ENCODE results near the gene PLPPR3. TPM values are rescaled to one million over a fixed set of nuclear protein-coding genes. Genes with fewer than 3 reads are reported as not detected.

The PLPPR3 gene
- total and polyA plus RNA-seq, 4 donors: 3.1 TPM; not detected in 3

DNA sequence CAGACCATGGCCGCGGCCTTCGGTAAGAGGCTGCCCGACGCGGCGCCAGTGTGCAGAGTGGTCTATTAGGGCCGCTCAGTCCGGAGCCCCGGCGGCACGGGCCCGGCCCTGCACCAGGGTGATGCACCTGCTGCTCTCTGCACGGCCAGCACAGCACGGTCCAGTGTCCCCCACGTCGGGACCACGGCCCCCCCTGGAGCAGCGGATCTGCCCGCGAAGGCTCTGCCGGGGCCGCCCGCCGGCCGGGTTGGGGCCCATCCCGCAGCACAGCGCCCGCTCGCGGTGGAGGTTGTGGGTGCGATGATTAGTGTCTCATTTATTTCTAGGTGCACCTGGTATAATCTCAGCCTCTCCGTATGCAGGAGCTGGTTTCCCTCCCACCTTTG lies 16.6 kb downstream of the PLPPR3 start (continued):
- TF ChIP-seq, protein P1, sequence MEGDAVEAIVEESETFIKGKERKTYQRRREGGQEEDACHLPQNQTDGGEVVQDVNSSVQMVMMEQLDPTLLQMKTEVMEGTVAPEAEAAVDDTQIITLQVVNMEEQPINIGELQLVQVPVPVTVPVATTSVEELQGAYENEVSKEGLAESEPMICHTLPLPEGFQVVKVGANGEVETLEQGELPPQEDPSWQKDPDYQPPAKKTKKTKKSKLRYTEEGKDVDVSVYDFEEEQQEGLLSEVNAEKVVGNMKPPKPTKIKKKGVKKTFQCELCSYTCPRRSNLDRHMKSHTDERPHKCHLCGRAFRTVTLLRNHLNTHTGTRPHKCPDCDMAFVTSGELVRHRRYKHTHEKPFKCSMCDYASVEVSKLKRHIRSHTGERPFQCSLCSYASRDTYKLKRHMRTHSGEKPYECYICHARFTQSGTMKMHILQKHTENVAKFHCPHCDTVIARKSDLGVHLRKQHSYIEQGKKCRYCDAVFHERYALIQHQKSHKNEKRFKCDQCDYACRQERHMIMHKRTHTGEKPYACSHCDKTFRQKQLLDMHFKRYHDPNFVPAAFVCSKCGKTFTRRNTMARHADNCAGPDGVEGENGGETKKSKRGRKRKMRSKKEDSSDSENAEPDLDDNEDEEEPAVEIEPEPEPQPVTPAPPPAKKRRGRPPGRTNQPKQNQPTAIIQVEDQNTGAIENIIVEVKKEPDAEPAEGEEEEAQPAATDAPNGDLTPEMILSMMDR (IDR thresholded peaks at IDR 0.05; ENCODE audit: low read depth, low read length, missing input control): no peak
- TF ChIP-seq HNF4A (conservative IDR thresholded peaks at IDR 0.05) (no peak), RXRA (IDR thresholded peaks at IDR 0.05) (no peak), RAD21 (IDR thresholded peaks at IDR 0.05) (no peak), SP1 (IDR thresholded peaks at IDR 0.05) (no peak), TAF1 (conservative IDR thresholded peaks at IDR 0.05) (no peak), HNF4G (IDR thresholded peaks at IDR 0.05) (no peak)

DNA sequence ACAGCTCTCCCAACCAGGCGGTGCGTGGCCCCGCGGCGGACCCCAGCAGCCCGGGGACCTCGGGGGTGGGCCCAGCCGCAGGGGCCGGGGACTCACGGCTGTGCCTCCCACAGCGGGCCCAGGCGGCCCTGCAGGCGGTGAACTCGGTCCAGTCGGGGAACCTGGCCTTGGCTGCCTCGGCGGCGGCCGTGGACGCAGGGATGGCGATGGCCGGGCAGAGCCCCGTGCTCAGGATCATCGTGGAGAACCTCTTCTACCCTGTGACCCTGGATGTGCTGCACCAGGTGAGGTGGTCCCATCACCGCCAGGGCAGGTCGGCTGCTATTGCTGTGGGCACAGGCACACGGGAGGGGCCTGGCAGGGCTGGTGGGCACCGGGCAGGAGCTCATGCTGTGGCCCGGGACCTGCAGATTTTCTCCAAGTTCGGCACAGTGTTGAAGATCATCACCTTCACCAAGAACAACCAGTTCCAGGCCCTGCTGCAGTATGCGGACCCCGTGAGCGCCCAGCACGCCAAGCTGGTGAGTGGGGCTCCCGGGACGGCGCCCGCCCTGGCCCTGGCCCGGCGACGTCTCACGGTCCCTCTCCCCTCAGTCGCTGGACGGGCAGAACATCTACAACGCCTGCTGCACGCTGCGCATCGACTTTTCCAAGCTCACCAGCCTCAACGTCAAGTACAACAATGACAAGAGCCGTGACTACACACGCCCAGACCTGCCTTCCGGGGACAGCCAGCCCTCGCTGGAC lies 17.2 kb downstream of the PLPPR3 start:
- Histone ChIP-seq H3K27ac (ENCODE audit: low read depth in 1 of 2, low read length in 2 of 2) (no peak overlapping the region), H3K9ac (ENCODE audit: low read depth in 1 of 2, low read length in 2 of 2) (no peak overlapping the region), H3K36me3 (ENCODE audit: control insufficient read depth in 4 of 4, insufficient read depth in 3 of 4, low read depth in 1 of 4, low read length in 3 of 4) (peaks cover 30 to 55% (median 49%) of the 10 kb centered on the region in 4 donors), H3K4me3 (ENCODE audit: low read depth in 1 of 3, low read length in 3 of 3) (no peak overlapping the region), H3K9me3 (ENCODE audit: control insufficient read depth in 4 of 4, low read length in 3 of 4) (no peaks in the 10 kb centered on the region), H3K4me1 (ENCODE audit: control insufficient read depth in 4 of 4, insufficient read depth in 4 of 4, low read length in 3 of 4) (peaks cover 11 to 34% (median 28%) of the 10 kb centered on the region in 4 donors), H3K27me3 (ENCODE audit: control insufficient read depth in 4 of 4, insufficient read depth in 4 of 4, low read length in 3 of 4) (no peaks in the 10 kb centered on the region)
- TF ChIP-seq, protein P2, sequence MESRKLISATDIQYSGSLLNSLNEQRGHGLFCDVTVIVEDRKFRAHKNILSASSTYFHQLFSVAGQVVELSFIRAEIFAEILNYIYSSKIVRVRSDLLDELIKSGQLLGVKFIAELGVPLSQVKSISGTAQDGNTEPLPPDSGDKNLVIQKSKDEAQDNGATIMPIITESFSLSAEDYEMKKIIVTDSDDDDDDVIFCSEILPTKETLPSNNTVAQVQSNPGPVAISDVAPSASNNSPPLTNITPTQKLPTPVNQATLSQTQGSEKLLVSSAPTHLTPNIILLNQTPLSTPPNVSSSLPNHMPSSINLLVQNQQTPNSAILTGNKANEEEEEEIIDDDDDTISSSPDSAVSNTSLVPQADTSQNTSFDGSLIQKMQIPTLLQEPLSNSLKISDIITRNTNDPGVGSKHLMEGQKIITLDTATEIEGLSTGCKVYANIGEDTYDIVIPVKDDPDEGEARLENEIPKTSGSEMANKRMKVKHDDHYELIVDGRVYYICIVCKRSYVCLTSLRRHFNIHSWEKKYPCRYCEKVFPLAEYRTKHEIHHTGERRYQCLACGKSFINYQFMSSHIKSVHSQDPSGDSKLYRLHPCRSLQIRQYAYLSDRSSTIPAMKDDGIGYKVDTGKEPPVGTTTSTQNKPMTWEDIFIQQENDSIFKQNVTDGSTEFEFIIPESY (IDR thresholded peaks at IDR 0.05): no peak
- TF ChIP-seq TAF1 (conservative IDR thresholded peaks at IDR 0.05) (no peak), HNF4G (IDR thresholded peaks at IDR 0.05) (no peak), FOXA1 (IDR thresholded peaks at IDR 0.05) (no peak), HNF4A (conservative IDR thresholded peaks at IDR 0.05) (no peak), NR2F2 (IDR thresholded peaks at IDR 0.05) (no peak), EGR1 (IDR thresholded peaks at IDR 0.05; ENCODE audit: low read depth in 2 of 2) (no peak), GABPA (IDR thresholded peaks at IDR 0.05 in 1 of 2, conservative IDR thresholded peaks at IDR 0.05 in 1 of 2) (no peak), RXRA (IDR thresholded peaks at IDR 0.05) (no peak), FOXA2 (IDR thresholded peaks at IDR 0.05) (no peak), YY1 (IDR thresholded peaks at IDR 0.05) (no peak), RAD21 (IDR thresholded peaks at IDR 0.05) (no peak), JUND (IDR thresholded peaks at IDR 0.05) (no peak)
- TF ChIP-seq, protein P3, sequence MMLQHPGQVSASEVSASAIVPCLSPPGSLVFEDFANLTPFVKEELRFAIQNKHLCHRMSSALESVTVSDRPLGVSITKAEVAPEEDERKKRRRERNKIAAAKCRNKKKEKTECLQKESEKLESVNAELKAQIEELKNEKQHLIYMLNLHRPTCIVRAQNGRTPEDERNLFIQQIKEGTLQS (IDR thresholded peaks at IDR 0.05): no peak
- TF ChIP-seq, protein P1 (IDR thresholded peaks at IDR 0.05; ENCODE audit: low read depth, low read length, missing input control): no peak
- TF ChIP-seq, protein P4, sequence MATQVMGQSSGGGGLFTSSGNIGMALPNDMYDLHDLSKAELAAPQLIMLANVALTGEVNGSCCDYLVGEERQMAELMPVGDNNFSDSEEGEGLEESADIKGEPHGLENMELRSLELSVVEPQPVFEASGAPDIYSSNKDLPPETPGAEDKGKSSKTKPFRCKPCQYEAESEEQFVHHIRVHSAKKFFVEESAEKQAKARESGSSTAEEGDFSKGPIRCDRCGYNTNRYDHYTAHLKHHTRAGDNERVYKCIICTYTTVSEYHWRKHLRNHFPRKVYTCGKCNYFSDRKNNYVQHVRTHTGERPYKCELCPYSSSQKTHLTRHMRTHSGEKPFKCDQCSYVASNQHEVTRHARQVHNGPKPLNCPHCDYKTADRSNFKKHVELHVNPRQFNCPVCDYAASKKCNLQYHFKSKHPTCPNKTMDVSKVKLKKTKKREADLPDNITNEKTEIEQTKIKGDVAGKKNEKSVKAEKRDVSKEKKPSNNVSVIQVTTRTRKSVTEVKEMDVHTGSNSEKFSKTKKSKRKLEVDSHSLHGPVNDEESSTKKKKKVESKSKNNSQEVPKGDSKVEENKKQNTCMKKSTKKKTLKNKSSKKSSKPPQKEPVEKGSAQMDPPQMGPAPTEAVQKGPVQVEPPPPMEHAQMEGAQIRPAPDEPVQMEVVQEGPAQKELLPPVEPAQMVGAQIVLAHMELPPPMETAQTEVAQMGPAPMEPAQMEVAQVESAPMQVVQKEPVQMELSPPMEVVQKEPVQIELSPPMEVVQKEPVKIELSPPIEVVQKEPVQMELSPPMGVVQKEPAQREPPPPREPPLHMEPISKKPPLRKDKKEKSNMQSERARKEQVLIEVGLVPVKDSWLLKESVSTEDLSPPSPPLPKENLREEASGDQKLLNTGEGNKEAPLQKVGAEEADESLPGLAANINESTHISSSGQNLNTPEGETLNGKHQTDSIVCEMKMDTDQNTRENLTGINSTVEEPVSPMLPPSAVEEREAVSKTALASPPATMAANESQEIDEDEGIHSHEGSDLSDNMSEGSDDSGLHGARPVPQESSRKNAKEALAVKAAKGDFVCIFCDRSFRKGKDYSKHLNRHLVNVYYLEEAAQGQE (IDR thresholded peaks at IDR 0.05): no peak
- TF ChIP-seq, protein P5, sequence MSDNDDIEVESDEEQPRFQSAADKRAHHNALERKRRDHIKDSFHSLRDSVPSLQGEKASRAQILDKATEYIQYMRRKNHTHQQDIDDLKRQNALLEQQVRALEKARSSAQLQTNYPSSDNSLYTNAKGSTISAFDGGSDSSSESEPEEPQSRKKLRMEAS (IDR thresholded peaks at IDR 0.05): no peak
- 95% methylated on average over 53 of the region's 53 CpGs for WGBS
- DNase-seq (ENCODE audit: low spot score): no peak
